DMS114 treated with DMSO at 0.1 percent for 48 hours (cell line): ENCODE results near the gene TRIM45.
A peak's percentile ranks its signal among the peaks of the same experiment; 100 is the strongest.
"Not testable (repeated sequence)": the region's sequence is repeated elsewhere in the genome, so short reads cannot be mapped to it uniquely, and the experiment has no call there.

Experiments used
- DNase-seq: peaks from one replicate; lab custom pipeline; 2025; ENCODE audit not compliant: unreplicated experiment; lab: John Stamatoyannopoulos, UW

Gene TRIM45

DNA sequence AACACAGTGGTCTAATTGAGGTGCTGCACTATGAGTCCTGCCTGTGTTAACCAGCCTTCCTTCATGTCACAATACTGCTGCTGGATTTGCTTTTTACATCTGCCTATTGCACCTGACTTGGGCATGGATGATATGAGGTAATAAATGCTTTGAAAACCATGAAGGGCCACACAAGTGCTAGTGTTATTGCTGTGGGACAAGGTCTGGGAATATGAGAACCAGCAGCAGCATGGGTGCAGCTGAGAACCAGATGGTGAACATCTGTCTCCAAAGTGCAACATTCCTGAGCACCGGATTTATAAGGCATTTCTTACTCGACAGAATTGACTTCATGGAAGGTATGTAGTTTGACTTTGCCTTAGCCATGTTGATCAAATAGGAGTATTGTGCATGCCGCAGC lies 16.6 kb downstream of the TRIM45 start:
- no peak for DNase-seq

DNA sequence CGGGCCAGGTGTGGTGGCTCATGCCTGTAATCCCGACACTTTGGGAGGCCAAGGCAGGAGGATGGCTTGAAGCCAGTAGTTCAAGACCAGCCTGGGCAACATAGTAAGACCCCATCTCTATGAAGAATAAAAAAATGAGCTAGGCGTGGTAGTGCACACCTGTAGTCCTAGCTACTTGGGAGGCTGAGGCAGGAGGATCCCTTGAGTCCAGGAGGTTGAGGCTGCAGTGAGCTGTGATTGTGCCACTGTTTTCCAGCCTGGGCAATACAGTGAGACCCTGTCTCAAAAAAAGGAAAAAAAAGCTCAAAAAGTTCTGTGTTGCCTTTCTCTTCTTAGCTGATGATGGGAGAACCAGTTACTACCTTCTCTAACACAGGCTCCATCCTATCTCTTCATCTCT lies 19.7 kb downstream of the TRIM45 start:
- DNase-seq: not testable (repeated sequence)

GRCh38 chr1:117101334-117101733 lies 20.2 kb downstream of the TRIM45 start:
- no peak for DNase-seq

GRCh38 chr1:117098287-117098890 lies 23.2 kb downstream of the TRIM45 start:
- no peak for DNase-seq

DNA sequence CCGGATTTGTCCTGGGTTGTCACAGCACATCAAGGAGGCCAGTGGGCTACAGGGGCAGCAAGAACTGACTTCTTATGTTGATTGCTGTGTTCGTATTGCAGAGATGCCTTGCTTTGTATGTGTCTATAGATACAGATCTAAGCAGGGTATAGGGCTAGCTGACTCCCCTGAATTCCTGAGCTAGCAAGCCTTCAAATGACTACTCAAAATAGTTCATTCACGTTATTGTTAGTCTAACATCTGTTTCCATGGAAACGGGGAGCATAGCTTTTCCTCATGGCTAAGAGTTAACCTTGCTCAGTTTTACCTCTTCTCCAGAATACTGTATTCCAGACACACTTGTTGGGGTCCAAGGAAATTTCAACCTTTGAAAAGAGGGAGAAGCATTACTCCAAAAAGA lies 24.1 kb downstream of the TRIM45 start:
- DNase-seq: no peak

DNA sequence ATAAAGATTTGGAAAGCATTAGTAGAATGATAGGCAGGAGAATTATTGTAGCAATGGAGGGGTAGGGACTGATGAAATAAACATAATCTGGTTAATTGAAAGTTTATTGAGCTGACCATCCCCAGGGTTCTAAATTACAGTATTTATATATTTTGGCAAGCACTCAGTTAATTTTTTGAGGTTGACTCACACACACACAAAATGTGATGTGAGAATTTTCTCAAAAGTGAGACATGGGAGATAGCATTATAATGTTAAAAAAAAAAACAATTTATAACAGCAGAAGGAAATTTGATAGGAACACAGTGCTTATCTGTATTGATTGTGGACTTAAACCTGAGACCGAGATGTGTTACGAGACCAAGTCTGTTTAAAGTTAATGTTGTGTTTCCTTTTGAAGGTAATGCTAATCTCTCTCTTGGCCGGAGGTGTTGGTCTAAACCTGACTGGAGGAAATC lies 24.6 kb downstream of the TRIM45 start:
- no peak for DNase-seq

- no peak for DNase-seq
Observed at GRCh38 chr1:117094841-117095604, 26.5 kb downstream of the TRIM45 start.

DNA sequence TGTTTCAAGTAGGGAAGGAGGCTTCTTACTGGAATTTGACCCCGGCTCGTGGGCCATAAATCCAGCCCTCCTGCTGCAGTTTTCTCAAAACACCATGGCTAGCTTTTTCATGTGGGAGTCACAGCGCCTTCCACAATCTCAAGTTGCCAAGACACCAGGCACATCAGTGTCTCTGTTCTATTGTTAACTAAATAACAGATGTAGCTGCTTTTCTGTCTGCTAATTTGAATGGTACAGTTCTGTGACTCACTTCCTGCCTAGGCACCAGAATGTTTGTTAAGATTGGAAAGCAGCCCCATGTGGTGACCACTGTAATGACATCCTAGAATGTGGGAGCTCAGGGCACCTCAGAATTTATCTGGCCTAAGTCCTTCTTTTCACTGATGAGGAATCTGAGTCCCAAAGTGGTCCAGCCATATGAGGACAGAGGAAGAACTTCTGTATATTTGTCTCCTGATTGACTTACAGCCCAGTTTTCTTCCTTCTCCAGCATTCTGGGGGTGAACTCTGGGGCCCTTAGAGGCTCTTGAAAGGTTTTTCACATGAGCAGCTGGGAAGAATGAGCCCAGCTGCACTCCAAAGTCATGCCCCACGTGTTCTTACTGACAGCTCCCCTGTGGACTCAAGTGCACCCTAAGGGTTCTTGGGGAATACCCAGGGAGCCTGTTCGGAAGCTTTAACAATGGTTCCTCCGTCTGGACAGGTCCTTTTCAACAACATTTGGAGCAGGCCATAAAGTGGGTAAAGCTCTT lies 27.5 kb downstream of the TRIM45 start:
- no peak for DNase-seq

DNA sequence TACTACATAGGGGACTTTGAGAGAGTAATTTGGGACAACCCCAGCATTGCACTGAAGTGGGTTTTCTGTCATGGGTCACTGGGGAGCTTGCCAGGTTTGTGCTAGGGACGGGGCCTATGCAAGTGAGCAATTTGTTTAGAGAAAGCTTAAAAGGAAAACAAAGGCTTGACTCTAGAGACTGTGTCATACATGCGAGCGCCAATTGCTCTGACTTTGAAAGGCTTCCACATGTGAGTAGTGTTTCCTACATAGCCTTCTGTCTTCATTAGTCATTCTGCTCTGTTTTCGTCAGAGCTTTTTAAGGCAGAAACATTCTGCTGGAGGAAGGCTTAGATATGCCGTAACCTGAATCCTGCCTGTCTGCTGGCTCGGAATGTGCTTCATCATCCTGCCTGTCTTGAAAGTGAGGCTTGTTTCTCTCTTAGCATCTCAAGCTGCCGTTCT lies 28.4 kb downstream of the TRIM45 start:
- no peak for DNase-seq

DNA sequence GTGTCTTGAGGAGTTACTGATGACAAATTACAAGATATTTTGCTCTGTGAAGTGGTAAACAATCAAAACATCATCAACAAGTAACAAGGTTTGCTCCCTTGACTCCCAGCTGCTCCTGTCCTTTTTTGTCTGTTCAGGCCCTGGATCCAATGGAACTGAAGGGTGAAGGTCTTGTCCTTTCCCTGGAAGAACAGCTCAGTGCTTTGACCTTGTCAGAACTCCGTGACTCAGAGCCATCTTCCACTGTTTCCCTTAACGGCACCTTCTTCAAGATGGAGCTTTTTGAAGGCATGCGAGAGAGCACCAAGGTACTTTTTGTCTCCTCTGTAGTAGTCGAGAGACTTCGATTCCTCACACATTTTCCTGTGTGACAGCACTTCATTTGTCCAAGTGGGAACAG lies 29.0 kb downstream of the TRIM45 start:
- DNase-seq: no peak

DNA sequence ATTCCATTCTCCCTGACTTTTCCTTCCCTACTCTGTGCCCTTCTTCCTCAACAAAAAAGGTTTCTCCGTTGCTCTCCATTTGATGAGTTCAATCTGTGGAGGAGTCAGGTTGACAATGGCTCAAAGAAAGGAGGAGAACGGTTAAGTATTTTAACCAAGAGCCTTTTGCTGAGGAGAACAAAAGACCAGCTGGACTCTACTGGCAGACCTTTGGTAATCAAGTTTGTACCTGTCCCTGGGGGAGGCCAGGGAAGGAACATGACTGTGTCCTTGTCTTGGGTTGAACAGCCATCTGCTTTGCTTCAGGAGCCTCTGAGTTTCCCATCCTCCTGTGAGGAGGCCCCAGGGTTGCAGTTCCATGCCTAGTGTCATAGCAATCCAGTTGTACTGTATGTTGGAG lies 31.6 kb downstream of the TRIM45 start:
- DNase-seq: no peak

GRCh38 chr1:117087686-117088085 lies 33.9 kb downstream of the TRIM45 start:
- no peak for DNase-seq

GRCh38 chr1:117084231-117084630 lies 37.3 kb downstream of the TRIM45 start:
- no peak for DNase-seq

DNA sequence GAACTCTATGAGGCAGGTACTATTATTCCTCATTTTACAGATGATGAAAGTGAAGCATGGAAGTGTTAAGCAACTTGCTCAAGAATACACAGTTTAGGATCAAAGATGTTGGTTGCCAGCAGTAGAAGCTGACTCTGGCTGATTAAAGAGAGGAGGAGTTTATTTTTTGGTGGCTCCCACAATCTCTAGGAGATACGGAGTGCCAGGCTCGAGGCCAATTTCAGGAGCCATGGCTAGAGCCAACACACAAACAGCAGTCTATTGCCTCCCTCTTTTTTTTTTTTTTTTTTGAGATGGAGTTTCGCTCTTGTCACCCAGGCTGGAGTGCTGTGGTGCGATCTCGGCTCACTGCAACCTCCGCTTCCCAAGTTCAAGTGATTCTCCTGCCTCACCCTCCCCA lies 41.8 kb downstream of the TRIM45 start:
- no peak for DNase-seq

DNA sequence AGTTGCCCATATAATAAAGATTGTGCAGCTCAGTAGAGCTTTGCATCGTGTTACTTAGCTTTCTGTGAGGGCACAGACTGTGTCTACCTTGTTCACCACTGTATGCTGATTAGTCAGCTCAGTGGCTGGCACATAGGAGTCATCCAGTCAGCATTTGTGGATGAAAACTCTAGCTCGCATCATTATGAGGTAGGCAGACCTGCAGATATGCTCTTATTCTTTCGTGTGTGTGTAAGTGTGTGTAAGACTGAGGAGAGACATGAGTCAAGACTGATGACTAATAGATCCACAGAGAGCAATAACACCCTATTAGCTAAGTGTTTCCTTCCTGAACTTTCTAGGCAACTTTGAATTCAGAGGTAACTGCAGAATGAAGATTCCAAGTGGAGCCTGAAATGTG lies 44.3 kb downstream of the TRIM45 start:
- DNase-seq: no peak

GRCh38 chr1:117076648-117077047 lies 44.9 kb downstream of the TRIM45 start:
- DNase-seq: no peak

DNA sequence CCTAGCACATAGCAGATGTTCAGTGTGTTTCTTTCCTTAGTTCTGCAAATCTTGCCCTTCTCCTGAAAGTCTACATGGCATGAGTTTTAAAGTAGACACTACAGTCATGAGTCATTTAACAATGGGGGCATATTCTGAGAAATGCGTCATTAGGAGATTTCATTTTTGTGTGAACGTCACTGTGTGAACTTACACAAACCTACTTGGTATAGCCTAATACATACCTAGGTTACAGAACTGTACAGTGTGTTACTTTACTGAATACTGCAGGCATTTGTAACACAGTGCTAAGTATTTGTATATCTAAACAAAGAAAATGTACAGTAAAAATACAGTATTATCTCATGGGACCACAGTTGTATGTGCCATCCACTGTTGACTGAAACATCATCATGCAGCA lies 51.4 kb downstream of the TRIM45 start:
- DNase-seq: no peak

- no peak for DNase-seq
Observed at GRCh38 chr1:117069220-117069844, 52.2 kb downstream of the TRIM45 start.

- DNase-seq: no peak
Observed at GRCh38 chr1:117068580-117068979, 53.0 kb downstream of the TRIM45 start.

- DNase-seq: peak; percentile 45
Observed at GRCh38 chr1:117067533-117068370, 53.8 kb downstream of the TRIM45 start.

- no peak for DNase-seq
Observed at GRCh38 chr1:117066367-117066766, 55.2 kb downstream of the TRIM45 start.
